ENCODE data around the gene SRSF1. TPM values are rescaled to one million over a fixed set of nuclear protein-coding genes. Genes with fewer than 3 reads are reported as not detected.

SRSF1 gene
- polyA plus RNA-seq, 1 donor = 213 TPM

DNA sequence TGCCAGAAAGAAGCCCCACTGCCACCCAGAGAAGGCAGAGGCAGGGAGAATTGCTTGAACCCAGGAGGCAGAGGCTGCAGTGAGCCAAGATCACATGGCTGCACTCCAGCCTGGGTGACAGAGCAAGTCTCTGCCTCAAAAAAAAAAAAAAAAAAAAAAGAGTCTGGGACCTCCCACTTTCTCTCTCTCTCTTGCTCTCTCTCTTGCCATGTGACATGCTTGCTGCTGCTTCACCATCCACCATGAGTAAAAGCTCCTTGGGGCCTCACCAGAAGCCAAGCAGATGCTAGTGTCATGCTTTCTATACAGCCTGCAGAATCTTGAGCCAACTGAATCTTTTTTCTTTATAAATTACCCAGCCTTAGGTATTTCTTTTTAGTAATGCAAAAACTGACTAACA, 21.5 kb upstream of the SRSF1 start:
- Histone ChIP-seq H3K4me3 (ENCODE audit: low read length) (no peak overlapping the region), H3K9me3 (ENCODE audit: control insufficient read depth, low read depth, low read length) (peaks cover 4% of the 10 kb centered on the region), H3K36me3 (ENCODE audit: control insufficient read depth, insufficient read depth, low read length) (no peaks in the 10 kb centered on the region), H3K27ac (ENCODE audit: low read length) (no peak overlapping the region), H3K27me3 (ENCODE audit: control insufficient read depth, insufficient read depth, low read length) (no peaks in the 10 kb centered on the region), H3K4me1 (ENCODE audit: control insufficient read depth, insufficient read depth, low read length) (no peaks in the 10 kb centered on the region)
- no peak for DNase-seq

DNA sequence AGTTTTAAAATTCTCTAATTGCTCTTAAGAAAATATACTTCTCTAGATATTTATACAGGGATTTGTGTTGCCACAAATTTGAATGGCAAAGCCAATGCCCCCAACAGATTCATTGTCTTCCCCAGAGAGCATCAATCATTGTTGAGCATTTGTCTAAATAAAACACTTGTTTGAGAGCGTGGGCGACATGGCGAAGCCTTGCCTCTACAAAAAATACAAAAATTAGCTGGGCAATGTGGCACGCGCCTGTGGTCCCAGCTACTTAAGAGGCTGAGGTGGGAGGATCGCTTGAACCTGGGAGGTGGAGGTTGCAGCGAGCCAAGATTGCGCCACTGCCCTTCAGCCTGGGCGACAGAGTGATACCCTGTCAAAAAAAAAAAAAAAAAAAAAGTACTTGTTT, 13.4 kb upstream of the SRSF1 start:
- Histone ChIP-seq H3K4me3 (ENCODE audit: low read length) (no peak overlapping the region), H3K27me3 (ENCODE audit: control insufficient read depth, insufficient read depth, low read length) (no peaks in the 10 kb centered on the region), H3K36me3 (ENCODE audit: control insufficient read depth, insufficient read depth, low read length) (no peaks in the 10 kb centered on the region), H3K4me1 (ENCODE audit: control insufficient read depth, insufficient read depth, low read length) (no peaks in the 10 kb centered on the region), H3K27ac (ENCODE audit: low read length) (no peak overlapping the region), H3K9me3 (ENCODE audit: control insufficient read depth, low read depth, low read length) (no peaks in the 10 kb centered on the region)
- WGBS (ENCODE audit: insufficient coverage, low lambda C conversion rate) = no CpG with 5 or more reads among the region's 9 CpGs
- DNase-seq = no peak

DNA sequence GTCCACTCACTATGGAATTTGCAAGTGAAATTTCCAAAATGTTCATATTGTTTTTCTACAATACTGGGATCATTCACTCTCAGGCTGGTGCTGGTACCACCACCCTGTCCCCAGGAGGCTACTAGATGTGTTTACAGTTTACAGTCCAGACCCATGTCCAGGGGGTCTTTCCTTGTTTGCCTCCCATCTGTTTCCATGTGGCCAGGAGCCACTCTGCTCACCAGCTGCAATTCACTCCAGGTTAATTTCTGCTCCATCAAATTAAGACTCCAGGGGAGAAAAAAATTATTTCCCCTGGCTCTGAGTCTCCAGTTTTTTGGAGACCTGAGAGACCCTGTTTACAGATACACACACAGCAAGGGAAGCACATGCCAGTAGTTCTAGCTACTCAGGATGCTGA, 12.5 kb upstream of the SRSF1 start:
- Histone ChIP-seq H3K27ac (ENCODE audit: low read length) (no peak overlapping the region), H3K36me3 (ENCODE audit: control insufficient read depth, insufficient read depth, low read length) (no peaks in the 10 kb centered on the region), H3K4me1 (ENCODE audit: control insufficient read depth, insufficient read depth, low read length) (no peaks in the 10 kb centered on the region)

DNA sequence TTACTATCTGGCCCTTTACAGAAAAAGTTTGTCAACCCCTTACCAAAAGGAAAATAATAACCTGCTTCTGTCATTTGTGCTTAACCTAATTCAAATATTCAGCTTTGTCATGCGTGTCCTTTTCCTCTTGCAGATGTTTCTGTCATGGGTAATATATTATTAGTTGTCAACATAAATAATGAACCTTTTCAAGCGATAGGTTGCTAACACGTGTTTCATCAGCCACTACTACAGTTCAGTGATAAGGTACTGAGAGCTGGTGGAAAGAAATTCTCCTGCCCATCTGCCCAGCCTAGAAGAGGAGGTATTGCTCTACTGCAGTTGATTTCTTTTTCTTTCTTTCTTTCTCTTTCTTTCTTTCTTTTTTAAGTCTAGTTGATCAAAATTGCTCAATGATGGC, 12.0 kb upstream of the SRSF1 start:
- H3K9me3 ChIP-seq (ENCODE audit: control insufficient read depth, low read depth, low read length) = no peaks in the 10 kb centered on the region
- H3K4me1 ChIP-seq (ENCODE audit: control insufficient read depth, insufficient read depth, low read length) = no peaks in the 10 kb centered on the region
- no CpG with 5 or more reads among the region's 3 CpGs for WGBS (ENCODE audit: insufficient coverage, low lambda C conversion rate)
- no peak for DNase-seq
- no peak overlapping the region for H3K27ac ChIP-seq (ENCODE audit: low read length)
- no peak overlapping the region for H3K4me3 ChIP-seq (ENCODE audit: low read length)
- H3K36me3 ChIP-seq (ENCODE audit: control insufficient read depth, insufficient read depth, low read length) = no peaks in the 10 kb centered on the region
- H3K27me3 ChIP-seq (ENCODE audit: control insufficient read depth, insufficient read depth, low read length) = no peaks in the 10 kb centered on the region

More for the DNA sequence above, 12.5 kb upstream of the SRSF1 start:
- H3K4me3 ChIP-seq (ENCODE audit: low read length) = no peak overlapping the region
- H3K9me3 ChIP-seq (ENCODE audit: control insufficient read depth, low read depth, low read length) = no peaks in the 10 kb centered on the region
- no peak for DNase-seq
- H3K27me3 ChIP-seq (ENCODE audit: control insufficient read depth, insufficient read depth, low read length) = no peaks in the 10 kb centered on the region

DNA sequence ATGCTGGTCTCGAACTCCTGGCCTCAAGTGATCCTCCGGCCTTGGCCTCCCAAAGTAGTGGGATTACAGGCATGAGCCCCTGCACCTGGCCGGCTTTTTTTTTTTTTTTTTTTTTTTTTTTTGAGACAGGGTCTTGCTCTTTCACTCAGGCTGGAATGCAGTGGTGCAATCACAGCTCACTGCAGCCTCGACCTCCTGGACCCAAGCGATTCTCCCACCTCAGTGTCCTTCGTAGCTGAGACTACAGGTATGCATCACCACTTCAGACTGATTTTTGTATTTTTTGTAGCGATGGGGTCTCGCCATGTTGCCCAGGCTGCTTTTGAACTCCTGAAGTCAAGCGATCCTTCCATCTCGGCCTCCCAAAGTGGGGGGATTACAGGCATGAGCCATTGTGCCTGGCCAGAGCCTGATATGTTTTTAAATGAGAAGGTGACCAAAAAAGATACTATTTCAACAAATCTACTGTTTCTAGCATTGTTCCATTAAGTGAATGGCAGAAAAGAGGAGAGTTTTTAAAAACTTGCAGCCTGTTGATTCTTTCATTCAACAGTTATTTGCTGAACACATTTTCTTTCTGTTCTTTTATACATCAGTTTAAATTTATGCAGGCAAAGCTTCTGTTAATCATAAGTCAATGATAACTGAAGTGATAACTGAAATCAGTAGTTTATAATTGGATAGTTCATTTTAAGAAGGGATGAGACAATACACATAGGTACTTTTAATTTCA, 3.2 kb upstream of the SRSF1 start:
- H3K27me3 ChIP-seq (ENCODE audit: control insufficient read depth, insufficient read depth, low read length) = no peaks in the 10 kb centered on the region
- no peak overlapping the region for H3K27ac ChIP-seq (ENCODE audit: low read length)
- no CpG with 5 or more reads among the region's 10 CpGs for WGBS (ENCODE audit: insufficient coverage, low lambda C conversion rate)
- no peaks in the 10 kb centered on the region for H3K9me3 ChIP-seq (ENCODE audit: control insufficient read depth, low read depth, low read length)
- H3K36me3 ChIP-seq (ENCODE audit: control insufficient read depth, insufficient read depth, low read length) = peaks cover 6% of the 10 kb centered on the region
- H3K4me3 ChIP-seq (ENCODE audit: low read length) = no peak overlapping the region
- DNase-seq = no peak
- H3K4me1 ChIP-seq (ENCODE audit: control insufficient read depth, insufficient read depth, low read length) = peaks cover 6% of the 10 kb centered on the region

DNA sequence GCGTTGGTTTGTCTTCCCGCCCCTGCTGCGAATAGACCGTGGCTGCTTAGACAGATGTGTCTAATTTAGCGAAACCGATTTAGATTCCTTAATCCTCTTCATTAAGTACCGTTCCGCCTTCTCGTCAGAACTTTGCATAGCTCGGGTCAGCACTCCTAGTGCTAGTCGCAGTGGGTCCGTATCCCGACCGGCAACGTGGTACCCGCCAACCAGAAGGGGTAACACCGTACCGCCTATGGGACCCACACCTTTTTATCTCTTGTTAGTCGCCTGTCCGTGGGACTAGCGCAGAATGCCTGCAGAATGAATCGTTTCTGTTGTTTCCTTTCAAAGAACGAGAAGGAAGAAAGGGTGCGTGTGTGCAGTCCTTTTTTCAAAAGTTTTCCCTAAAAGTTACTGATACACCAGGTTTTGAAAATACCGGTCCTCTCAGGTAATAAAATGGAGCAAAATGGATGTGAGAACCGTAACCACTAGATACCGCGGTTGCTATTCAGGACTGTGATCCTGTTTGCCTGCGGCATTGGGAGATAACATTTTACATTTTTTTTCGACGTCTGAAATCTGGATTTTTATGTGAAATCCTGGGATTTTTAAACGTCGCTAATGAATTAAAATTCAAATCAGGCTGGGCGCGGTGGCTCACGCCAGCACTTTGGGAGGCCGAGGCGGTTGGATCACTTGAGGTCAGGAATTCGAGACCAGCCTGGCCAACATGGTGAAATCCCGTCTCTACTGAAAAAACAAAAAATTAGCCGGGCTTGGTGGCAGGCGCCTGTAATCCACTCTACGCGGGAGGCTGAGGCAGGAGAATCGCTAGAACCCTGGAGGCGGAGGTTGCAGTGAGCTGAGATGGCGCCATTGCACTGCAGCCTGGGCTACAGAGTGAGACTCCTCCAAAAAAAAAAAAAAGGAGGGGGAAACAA, 998 bp upstream of the SRSF1 start:
- Histone ChIP-seq H3K27me3 (ENCODE audit: control insufficient read depth, insufficient read depth, low read length) (no peaks in the 10 kb centered on the region), H3K4me1 (ENCODE audit: control insufficient read depth, insufficient read depth, low read length) (peaks cover 23% of the 10 kb centered on the region), H3K36me3 (ENCODE audit: control insufficient read depth, insufficient read depth, low read length) (peaks cover 22% of the 10 kb centered on the region), H3K9me3 (ENCODE audit: control insufficient read depth, low read depth, low read length) (no peaks in the 10 kb centered on the region), H3K4me3 (ENCODE audit: low read length) (peak overlapping the region; percentile 94), H3K27ac (ENCODE audit: low read length) (peak overlapping the region; percentile 98)
- 0% methylated on average over 1 of the region's 47 CpGs for WGBS (ENCODE audit: insufficient coverage, low lambda C conversion rate)
- no peak for DNase-seq

DNA sequence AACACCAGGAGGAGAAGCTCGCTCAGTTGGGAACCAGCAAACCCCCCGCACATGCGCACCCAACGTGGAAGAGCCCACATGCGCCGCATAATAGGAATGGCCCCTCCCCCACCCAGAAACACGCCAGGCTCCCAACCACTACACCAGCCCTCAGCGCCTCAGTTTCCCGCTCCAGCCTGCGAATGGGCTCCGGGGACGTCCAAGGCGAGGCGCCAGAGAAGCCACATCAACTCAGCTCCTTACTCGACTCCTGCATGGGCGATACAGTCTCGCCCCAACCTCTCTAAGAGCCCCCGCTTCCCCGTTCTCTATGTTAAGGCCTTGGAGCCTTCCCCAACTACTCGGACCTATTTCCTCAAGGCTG, 504 bp downstream of the SRSF1 start:
- peak overlapping the region; percentile 94 for H3K4me3 ChIP-seq (ENCODE audit: low read length)
- peaks cover 23% of the 10 kb centered on the region for H3K4me1 ChIP-seq (ENCODE audit: control insufficient read depth, insufficient read depth, low read length)

DNA sequence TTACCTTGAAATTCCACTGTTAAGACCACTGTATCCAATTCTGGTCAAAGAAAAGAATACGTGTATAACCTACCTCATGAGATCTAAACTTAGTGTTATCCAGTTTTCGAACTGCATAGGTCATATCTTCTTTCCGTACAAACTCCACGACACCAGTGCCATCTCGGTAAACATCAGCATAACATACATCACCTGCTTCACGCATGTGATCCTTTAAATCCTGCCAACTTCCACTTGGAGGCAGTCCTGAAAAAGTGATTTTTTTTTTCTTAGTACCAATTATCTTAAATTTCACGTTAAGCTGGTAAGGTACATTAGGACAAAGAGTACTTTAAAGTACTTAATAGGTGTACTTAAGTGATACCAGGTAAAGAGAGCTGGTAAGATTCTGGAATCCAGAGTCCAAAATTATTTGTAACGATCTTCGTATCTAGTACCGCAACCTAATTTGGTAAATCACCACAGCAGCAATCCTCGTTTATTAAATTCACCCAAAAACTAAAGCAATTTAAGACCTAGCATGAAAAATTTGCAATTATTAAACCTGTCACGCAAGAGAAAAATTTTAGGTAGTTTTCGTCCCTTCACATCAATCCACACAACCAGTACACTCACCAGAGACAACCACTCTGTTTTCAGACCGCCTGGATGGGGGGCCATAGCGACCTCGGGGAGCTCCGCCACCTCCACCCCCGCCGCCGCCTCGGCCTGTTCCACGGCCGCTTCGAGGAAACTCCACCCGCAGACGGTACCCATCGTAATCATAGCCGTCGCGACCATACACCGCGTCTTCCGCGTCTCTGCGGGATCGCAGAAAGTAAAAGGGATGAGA, 1.1 kb downstream of the SRSF1 start:
- 12% methylated on average over 3 of the region's 36 CpGs for WGBS (ENCODE audit: insufficient coverage, low lambda C conversion rate)
- Histone ChIP-seq H3K9me3 (ENCODE audit: control insufficient read depth, low read depth, low read length) (no peaks in the 10 kb centered on the region), H3K4me1 (ENCODE audit: control insufficient read depth, insufficient read depth, low read length) (peaks cover 23% of the 10 kb centered on the region), H3K27me3 (ENCODE audit: control insufficient read depth, insufficient read depth, low read length) (no peaks in the 10 kb centered on the region), H3K27ac (ENCODE audit: low read length) (peak overlapping the region; percentile 98), H3K4me3 (ENCODE audit: low read length) (peak overlapping the region; percentile 94), H3K36me3 (ENCODE audit: control insufficient read depth, insufficient read depth, low read length) (peaks cover 35% of the 10 kb centered on the region)
- peak; percentile 19 to 46 for DNase-seq

More for the DNA sequence above, 504 bp downstream of the SRSF1 start:
- Histone ChIP-seq H3K36me3 (ENCODE audit: control insufficient read depth, insufficient read depth, low read length) (peaks cover 31% of the 10 kb centered on the region), H3K27me3 (ENCODE audit: control insufficient read depth, insufficient read depth, low read length) (no peaks in the 10 kb centered on the region), H3K9me3 (ENCODE audit: control insufficient read depth, low read depth, low read length) (no peaks in the 10 kb centered on the region), H3K27ac (ENCODE audit: low read length) (peak overlapping the region; percentile 98)
- DNase-seq = peak; percentile 68 to 87
- WGBS (ENCODE audit: insufficient coverage, low lambda C conversion rate) = no CpG with 5 or more reads among the region's 20 CpGs

DNA sequence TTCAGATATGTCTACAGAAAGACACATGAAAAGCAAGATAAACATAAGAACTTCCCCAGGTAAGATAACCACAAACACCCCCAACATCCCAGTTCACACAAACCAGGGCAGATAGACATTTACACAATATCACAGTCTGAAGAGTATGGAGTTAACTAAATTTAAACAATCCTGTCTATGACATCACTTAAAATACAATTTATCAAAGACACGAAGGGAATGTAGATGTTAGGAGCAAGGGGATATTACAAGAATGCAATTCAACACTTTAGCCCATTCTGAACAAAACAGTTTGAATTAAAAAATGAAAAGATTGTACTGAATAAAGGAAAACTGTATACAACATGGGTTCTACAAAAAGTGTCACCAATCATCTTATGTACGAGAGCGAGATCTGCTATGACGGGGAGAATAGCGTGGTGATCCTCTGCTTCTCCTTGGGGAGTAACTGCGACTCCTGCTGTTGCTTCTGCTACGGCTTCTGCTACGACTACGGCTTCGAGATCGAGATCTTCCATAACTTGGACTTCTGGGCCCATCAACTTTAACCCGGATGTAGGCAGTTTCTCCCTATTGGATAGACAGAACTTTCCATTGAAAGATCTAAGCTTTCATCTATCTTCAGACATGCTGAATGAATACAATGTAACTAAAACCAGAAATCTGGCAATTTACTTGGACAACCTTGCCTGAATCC, 1.9 kb downstream of the SRSF1 start:
- Histone ChIP-seq H3K9me3 (ENCODE audit: control insufficient read depth, low read depth, low read length) (no peaks in the 10 kb centered on the region), H3K4me3 (ENCODE audit: low read length) (peak overlapping the region; percentile 94), H3K36me3 (ENCODE audit: control insufficient read depth, insufficient read depth, low read length) (peaks cover 35% of the 10 kb centered on the region), H3K27ac (ENCODE audit: low read length) (no peak overlapping the region), H3K27me3 (ENCODE audit: control insufficient read depth, insufficient read depth, low read length) (no peaks in the 10 kb centered on the region), H3K4me1 (ENCODE audit: control insufficient read depth, insufficient read depth, low read length) (peaks cover 23% of the 10 kb centered on the region)
- no peak for DNase-seq
- 40% methylated on average over 1 of the region's 12 CpGs for WGBS (ENCODE audit: insufficient coverage, low lambda C conversion rate)

DNA sequence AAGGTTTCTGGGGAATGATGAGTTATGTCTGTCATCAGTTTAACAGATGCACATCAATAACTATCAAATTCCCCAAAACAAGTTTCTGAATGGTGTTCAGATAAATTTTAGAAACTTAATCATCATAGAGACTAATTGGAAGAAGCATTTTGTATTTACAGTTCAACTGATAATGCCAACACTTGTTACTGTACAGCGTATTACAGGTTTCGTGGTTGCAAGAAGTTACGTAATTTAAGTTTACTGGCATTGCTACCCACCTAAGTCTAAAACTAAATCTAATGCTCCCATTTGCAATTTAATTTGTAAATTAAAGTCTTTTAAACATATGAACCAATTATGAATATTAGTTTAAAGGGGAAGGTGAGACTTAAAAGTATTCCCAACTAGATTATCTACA, 3.0 kb downstream of the SRSF1 start:
- no peaks in the 10 kb centered on the region for H3K9me3 ChIP-seq (ENCODE audit: control insufficient read depth, low read depth, low read length)
- no peak overlapping the region for H3K4me3 ChIP-seq (ENCODE audit: low read length)
- no peaks in the 10 kb centered on the region for H3K27me3 ChIP-seq (ENCODE audit: control insufficient read depth, insufficient read depth, low read length)
- H3K36me3 ChIP-seq (ENCODE audit: control insufficient read depth, insufficient read depth, low read length) = peaks cover 35% of the 10 kb centered on the region
- WGBS (ENCODE audit: insufficient coverage, low lambda C conversion rate) = 93% methylated on average over 3 of the region's 3 CpGs
- no peak overlapping the region for H3K27ac ChIP-seq (ENCODE audit: low read length)
- no peak for DNase-seq
- peaks cover 23% of the 10 kb centered on the region for H3K4me1 ChIP-seq (ENCODE audit: control insufficient read depth, insufficient read depth, low read length)

Measured in large intestine (tissue), 3 donors.